GM03348 (cell line): ENCODE measurements around the gene SPATA31D3.
A peak's percentile ranks its signal among the peaks of the same experiment; 100 is the strongest.
"Not testable (repeated sequence)": the region's sequence is repeated elsewhere in the genome, so short reads cannot be mapped to it uniquely, and the experiment has no call there.

ENCODE experiments used
- DNase-seq: peaks from one replicate; pipeline ENCODE4 v3.0.0; 2012; ENCODE audit warnings: low spot score

Gene SPATA31D3

GRCh38 chr9:81979196-81979595 lies 35.9 kb downstream of the SPATA31D3 start:
- no peak for DNase-seq

GRCh38 chr9:81980568-81980967 lies 37.3 kb downstream of the SPATA31D3 start:
- peak; percentile 21 for DNase-seq

DNA sequence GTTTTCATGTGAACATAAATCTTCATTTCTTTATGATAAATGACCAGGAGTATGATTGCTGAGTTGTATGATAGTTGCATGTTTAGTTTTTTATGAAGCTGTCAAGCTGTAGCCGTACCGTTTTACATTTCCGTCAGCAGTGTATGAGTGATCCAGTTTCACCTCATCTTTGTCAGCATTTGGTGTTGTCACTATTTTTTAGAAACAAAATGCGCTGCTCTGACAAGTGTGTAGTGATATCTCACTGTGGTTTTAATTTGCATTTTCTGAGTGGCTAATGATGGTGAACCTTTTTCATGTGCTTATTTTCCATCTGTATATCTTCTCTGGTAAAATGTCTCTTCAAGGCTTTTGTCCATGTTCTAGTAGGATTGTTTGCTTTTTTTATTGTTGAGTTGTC lies 38.6 kb downstream of the SPATA31D3 start:
- no peak for DNase-seq

- no peak for DNase-seq
These were observed 41.6 kb downstream of the SPATA31D3 start for GRCh38 chr9:81984928-81985327.

DNA sequence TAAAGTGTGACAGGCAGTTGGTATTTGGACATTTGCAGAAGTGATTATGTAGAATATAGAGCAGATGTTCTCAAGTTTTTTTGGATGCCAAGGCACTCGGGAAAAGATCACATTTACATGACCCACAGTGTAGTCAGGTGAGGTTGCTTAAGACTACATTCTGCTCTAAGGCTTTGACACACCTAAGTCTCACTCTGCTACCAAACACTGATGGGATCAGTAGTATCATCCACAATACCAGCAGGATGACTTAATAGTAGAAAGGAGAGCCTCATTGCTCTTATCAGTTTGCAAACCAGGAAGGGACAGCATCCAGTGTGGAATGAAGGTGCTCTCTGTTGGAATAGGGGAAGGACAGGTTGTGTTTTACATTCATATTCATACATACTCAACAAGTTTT lies 42.8 kb downstream of the SPATA31D3 start:
- no peak for DNase-seq

DNA sequence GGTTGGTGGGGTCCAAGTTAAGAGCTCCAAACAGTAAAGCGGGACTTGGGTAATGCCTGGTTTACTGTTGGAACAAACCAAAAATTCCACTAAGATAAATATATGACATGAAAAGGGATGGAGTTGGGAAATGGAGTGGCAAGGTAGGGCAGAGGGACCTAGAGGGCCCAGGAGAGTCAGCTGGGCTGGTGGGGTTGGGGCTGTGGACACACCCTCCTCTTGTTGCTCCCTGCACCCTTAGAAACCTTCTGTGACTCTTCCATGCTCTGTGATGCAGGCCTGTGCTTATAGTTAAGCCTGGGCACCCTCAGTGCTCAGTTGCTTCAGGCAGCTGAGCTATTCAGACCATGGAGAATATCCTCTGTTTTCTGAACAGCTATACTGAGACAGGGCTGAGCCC lies 45.2 kb downstream of the SPATA31D3 start, which contains the start of gene SPATA31D1:
Gene SPATA31D1 (plus strand): TSS at position 301 of the 400 bp plus-strand sequence. CDS start 47 bp downstream, at position 348.
- not testable (repeated sequence) for DNase-seq

GRCh38 chr9:81989700-81990099 lies 46.4 kb downstream of the SPATA31D3 start:
- DNase-seq, result no peak

GRCh38 chr9:81993656-81994055 lies 50.4 kb downstream of the SPATA31D3 start:
- no peak for DNase-seq
